ENCODE measurements around the gene MAML3. TPM values are rescaled to one million over a fixed set of nuclear protein-coding genes. Genes with fewer than 3 reads are reported as not detected.

The MAML3 gene
- total RNA-seq, 2 experiments from 2014 or later: 2.5 to 2.9 TPM

GRCh38 chr4:139710073-139710472, 443.9 kb downstream of the MAML3 start:
- no peak overlapping the region for H3K27ac ChIP-seq (ENCODE audit: low read depth in 1 of 2, low read length in 2 of 2)
- TF ChIP-seq, protein P1, sequence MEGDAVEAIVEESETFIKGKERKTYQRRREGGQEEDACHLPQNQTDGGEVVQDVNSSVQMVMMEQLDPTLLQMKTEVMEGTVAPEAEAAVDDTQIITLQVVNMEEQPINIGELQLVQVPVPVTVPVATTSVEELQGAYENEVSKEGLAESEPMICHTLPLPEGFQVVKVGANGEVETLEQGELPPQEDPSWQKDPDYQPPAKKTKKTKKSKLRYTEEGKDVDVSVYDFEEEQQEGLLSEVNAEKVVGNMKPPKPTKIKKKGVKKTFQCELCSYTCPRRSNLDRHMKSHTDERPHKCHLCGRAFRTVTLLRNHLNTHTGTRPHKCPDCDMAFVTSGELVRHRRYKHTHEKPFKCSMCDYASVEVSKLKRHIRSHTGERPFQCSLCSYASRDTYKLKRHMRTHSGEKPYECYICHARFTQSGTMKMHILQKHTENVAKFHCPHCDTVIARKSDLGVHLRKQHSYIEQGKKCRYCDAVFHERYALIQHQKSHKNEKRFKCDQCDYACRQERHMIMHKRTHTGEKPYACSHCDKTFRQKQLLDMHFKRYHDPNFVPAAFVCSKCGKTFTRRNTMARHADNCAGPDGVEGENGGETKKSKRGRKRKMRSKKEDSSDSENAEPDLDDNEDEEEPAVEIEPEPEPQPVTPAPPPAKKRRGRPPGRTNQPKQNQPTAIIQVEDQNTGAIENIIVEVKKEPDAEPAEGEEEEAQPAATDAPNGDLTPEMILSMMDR (IDR thresholded peaks at IDR 0.05): no peak
- no peak for ATAC-seq (ENCODE audit: poor library complexity)
- H3K27me3 ChIP-seq (ENCODE audit: control insufficient read depth in 1 of 2, insufficient read depth in 2 of 2, low read length in 2 of 2): no peaks in the 10 kb centered on the region
- intact Hi-C loops (cut with DNase I, micrococcal nuclease): no loop called here
- POLR2A ChIA-PET: no interaction called here
- H3K9me3 ChIP-seq (ENCODE audit: control insufficient read depth in 1 of 2, insufficient read depth in 1 of 2, low read length in 2 of 2): no peaks in the 10 kb centered on the region
- no peaks in the 10 kb centered on the region for H3K4me1 ChIP-seq (ENCODE audit: insufficient read depth, low read length)
- no peaks in the 10 kb centered on the region for H3K36me3 ChIP-seq (ENCODE audit: insufficient read depth, low read length)
- peaks cover 16% of the 10 kb centered on the region for H3K36me3 Mint-ChIP-seq (ENCODE audit: low read depth)
- no peaks in the 10 kb centered on the region for H3K27me3 Mint-ChIP-seq
- H3K4me1 Mint-ChIP-seq (ENCODE audit: low read depth): no peaks in the 10 kb centered on the region
- H3K9me3 Mint-ChIP-seq: no peaks in the 10 kb centered on the region
- H3K27ac Mint-ChIP-seq: no peak overlapping the region
- H3K4me3 ChIP-seq (ENCODE audit: low read length): no peak overlapping the region
- no peak overlapping the region for H3K4me3 Mint-ChIP-seq
- CTCF ChIA-PET: no interaction called here
- no peak for DNase-seq

- no peaks in the 10 kb centered on the region for H3K27me3 Mint-ChIP-seq
- H3K9me3 Mint-ChIP-seq: no peaks in the 10 kb centered on the region
- ChIA-PET CTCF (no interaction called here), POLR2A (no interaction called here)
- H3K4me3 Mint-ChIP-seq: no peak overlapping the region
- H3K36me3 Mint-ChIP-seq (ENCODE audit: low read depth): peaks cover 16% of the 10 kb centered on the region
- Histone ChIP-seq H3K36me3 (ENCODE audit: insufficient read depth, low read length) (no peaks in the 10 kb centered on the region), H3K27ac (ENCODE audit: low read depth in 1 of 2, low read length in 2 of 2) (no peak overlapping the region), H3K27me3 (ENCODE audit: control insufficient read depth in 1 of 2, insufficient read depth in 2 of 2, low read length in 2 of 2) (no peaks in the 10 kb centered on the region), H3K4me3 (ENCODE audit: low read length) (no peak overlapping the region), H3K9me3 (ENCODE audit: control insufficient read depth in 1 of 2, insufficient read depth in 1 of 2, low read length in 2 of 2) (no peaks in the 10 kb centered on the region), H3K4me1 (ENCODE audit: insufficient read depth, low read length) (no peaks in the 10 kb centered on the region)
- no peaks in the 10 kb centered on the region for H3K4me1 Mint-ChIP-seq (ENCODE audit: low read depth)
- TF ChIP-seq, protein P1 (IDR thresholded peaks at IDR 0.05): no peak
- no peak overlapping the region for H3K27ac Mint-ChIP-seq
- intact Hi-C loops (cut with DNase I, micrococcal nuclease): no loop called here
- DNase-seq (no peak), ATAC-seq (ENCODE audit: poor library complexity) (no peak)
Measured at GRCh38 chr4:139709660-139710059, 444.3 kb downstream of the MAML3 start.

GRCh38 chr4:139704915-139705485, 449.0 kb downstream of the MAML3 start:
- intact Hi-C loops (cut with DNase I, micrococcal nuclease): no loop called here
- Histone ChIP-seq H3K4me3 (ENCODE audit: low read length) (no peak overlapping the region), H3K4me1 (ENCODE audit: insufficient read depth, low read length) (no peaks in the 10 kb centered on the region), H3K36me3 (ENCODE audit: insufficient read depth, low read length) (peaks cover 3% of the 10 kb centered on the region), H3K9me3 (ENCODE audit: control insufficient read depth in 1 of 2, insufficient read depth in 1 of 2, low read length in 2 of 2) (no peaks in the 10 kb centered on the region), H3K27me3 (ENCODE audit: control insufficient read depth in 1 of 2, insufficient read depth in 2 of 2, low read length in 2 of 2) (no peaks in the 10 kb centered on the region), H3K27ac (ENCODE audit: low read depth in 1 of 2, low read length in 2 of 2) (no peak overlapping the region)
- H3K36me3 Mint-ChIP-seq (ENCODE audit: low read depth): peaks cover 10% of the 10 kb centered on the region
- TF ChIP-seq, protein P1 (IDR thresholded peaks at IDR 0.05): no peak
- H3K27me3 Mint-ChIP-seq: no peaks in the 10 kb centered on the region
- ChIA-PET POLR2A (no interaction called here), CTCF (no interaction called here)
- H3K9me3 Mint-ChIP-seq: no peaks in the 10 kb centered on the region
- H3K4me3 Mint-ChIP-seq: no peak overlapping the region
- H3K4me1 Mint-ChIP-seq (ENCODE audit: low read depth): no peaks in the 10 kb centered on the region
- no peak overlapping the region for H3K27ac Mint-ChIP-seq
- DNase-seq: no peak
- ATAC-seq (ENCODE audit: poor library complexity): no peak

Measured in CD4-positive, alpha-beta T cell (primary cell).